BJ (cell line): ENCODE data around the gene SCAMP1. TPM values are rescaled to one million over a fixed set of nuclear protein-coding genes. Genes with fewer than 3 reads are reported as not detected.
A peak's percentile ranks its signal among the peaks of the same experiment; 100 is the strongest.

ENCODE experiments used
- CTCF ChIA-PET: fragments of 350-600 bp; formaldehyde crosslinking; extraction: SDS; loops from one replicate; lab custom pipeline; 2021; ENCODE audit warnings: antibody characterized with exemption, inconsistent platforms; lab: Yijun Ruan, JAX
- POLR2A ChIA-PET: fragments of 300-600 bp; sonication (Branson Sonifier 250); formaldehyde crosslinking; extraction: SDS; loops from one replicate; lab custom pipeline; 2021; ENCODE audit warnings: antibody characterized with exemption; lab: Charles Lee
- DNase-seq: peaks from one replicate; pipeline ENCODE4 v3.0.0-alpha.2; 2011; ENCODE audit warnings: low read depth
- H3K27me3 ChIP-seq: 2 replicates; pipeline ENCODE4 v1.6.0; 2011; ENCODE audit warnings: low read length; ENCODE audit not compliant: control insufficient read depth, insufficient read depth
- H3K36me3 ChIP-seq: 2 replicates; pipeline ENCODE4 v1.5.1; 2011; ENCODE audit warnings: low read length; ENCODE audit not compliant: control insufficient read depth, insufficient read depth
- H3K4me3 ChIP-seq: 2 replicates; pipeline ENCODE4 v1.5.1; 2011; ENCODE audit warnings: low read depth, mild to moderate bottlenecking, control low read depth, low read length
- polyA plus RNA-seq: library from polyadenylated mRNA; depleted of rRNA; stranded (reverse); fragments of >200 nt; gene quantifications from 2 replicates; pipeline ENCODE4 v1.2.3, GENCODE V29; 2011
- TF ChIP-seq, protein P1 (sequence below): IDR thresholded peaks from 2 replicates; pipeline ENCODE4 v1.5.1; 2011; ENCODE audit warnings: low read depth, mild to moderate bottlenecking, control low read depth, inconsistent platforms, low read length, moderate library complexity; ENCODE audit not compliant: insufficient read depth

Gene SCAMP1
- polyA plus RNA-seq, 1 experiment: 26.6 TPM

DNA sequence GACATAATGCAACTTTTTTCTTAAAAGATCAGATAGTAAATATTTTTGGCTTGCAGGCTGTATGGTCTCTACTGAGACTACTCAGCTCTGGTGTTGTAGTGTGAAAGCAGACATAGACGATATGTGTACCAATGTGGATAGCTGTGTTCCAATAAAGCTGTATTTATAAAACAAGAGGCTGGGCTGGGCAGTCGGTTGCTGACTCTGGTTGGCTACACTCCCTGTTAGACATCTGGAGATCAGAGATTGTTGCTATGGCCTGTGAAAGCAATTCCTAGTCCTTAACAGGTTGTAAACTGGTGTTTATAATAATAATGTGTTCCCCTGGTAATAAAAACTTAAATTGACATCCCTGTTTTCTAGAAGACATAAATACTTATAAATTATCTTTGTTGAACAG, 24.4 kb upstream of the SCAMP1 start:
- CTCF ChIA-PET: interaction anchor here (0.5 to 1.7 kb wide), 3 partner anchors 13 to 127 kb away, joined by 3 to 6 read pairs (median 4); no protein-coding TSS in a partner anchor
- Histone ChIP-seq H3K36me3 (no peaks in the 10 kb centered on the region), H3K27me3 (no peaks in the 10 kb centered on the region), H3K4me3 (no peak overlapping the region)
- peak; percentile 16 for DNase-seq
- POLR2A ChIA-PET: interaction anchor here (0.6 kb wide), 1 partner anchor 487 kb away, joined by 3 read pairs; no protein-coding TSS in a partner anchor
- TF ChIP-seq, protein P1, sequence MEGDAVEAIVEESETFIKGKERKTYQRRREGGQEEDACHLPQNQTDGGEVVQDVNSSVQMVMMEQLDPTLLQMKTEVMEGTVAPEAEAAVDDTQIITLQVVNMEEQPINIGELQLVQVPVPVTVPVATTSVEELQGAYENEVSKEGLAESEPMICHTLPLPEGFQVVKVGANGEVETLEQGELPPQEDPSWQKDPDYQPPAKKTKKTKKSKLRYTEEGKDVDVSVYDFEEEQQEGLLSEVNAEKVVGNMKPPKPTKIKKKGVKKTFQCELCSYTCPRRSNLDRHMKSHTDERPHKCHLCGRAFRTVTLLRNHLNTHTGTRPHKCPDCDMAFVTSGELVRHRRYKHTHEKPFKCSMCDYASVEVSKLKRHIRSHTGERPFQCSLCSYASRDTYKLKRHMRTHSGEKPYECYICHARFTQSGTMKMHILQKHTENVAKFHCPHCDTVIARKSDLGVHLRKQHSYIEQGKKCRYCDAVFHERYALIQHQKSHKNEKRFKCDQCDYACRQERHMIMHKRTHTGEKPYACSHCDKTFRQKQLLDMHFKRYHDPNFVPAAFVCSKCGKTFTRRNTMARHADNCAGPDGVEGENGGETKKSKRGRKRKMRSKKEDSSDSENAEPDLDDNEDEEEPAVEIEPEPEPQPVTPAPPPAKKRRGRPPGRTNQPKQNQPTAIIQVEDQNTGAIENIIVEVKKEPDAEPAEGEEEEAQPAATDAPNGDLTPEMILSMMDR: no peak

- no peaks in the 10 kb centered on the region for H3K36me3 ChIP-seq
- no peaks in the 10 kb centered on the region for H3K27me3 ChIP-seq
- TF ChIP-seq, protein P1: no peak
- no peak for DNase-seq
- ChIA-PET CTCF (interaction anchor here (0.5 to 0.8 kb wide), 2 partner anchors 22 to 127 kb away, joined by 3 to 5 read pairs; no protein-coding TSS in a partner anchor), POLR2A (no interaction called here)
- H3K4me3 ChIP-seq: no peak overlapping the region
These were observed 23.7 kb upstream of the SCAMP1 start for GRCh38 chr5:78336698-78337097.

GRCh38 chr5:78339617-78340436, 20.6 kb upstream of the SCAMP1 start:
- POLR2A ChIA-PET: no interaction called here
- H3K27me3 ChIP-seq: no peaks in the 10 kb centered on the region
- DNase-seq: no peak
- H3K36me3 ChIP-seq: no peaks in the 10 kb centered on the region
- no peak overlapping the region for H3K4me3 ChIP-seq
- TF ChIP-seq, protein P1: no peak
- CTCF ChIA-PET: no interaction called here

GRCh38 chr5:78341440-78341839, 19.0 kb upstream of the SCAMP1 start:
- no peaks in the 10 kb centered on the region for H3K27me3 ChIP-seq
- no peak overlapping the region for H3K4me3 ChIP-seq
- CTCF ChIA-PET: interaction anchor here (1.0 kb wide), 1 partner anchor 25 kb away, joined by 4 read pairs; no protein-coding TSS in a partner anchor
- POLR2A ChIA-PET: no interaction called here
- H3K36me3 ChIP-seq: no peaks in the 10 kb centered on the region
- TF ChIP-seq, protein P1: no peak
- no peak for DNase-seq

DNA sequence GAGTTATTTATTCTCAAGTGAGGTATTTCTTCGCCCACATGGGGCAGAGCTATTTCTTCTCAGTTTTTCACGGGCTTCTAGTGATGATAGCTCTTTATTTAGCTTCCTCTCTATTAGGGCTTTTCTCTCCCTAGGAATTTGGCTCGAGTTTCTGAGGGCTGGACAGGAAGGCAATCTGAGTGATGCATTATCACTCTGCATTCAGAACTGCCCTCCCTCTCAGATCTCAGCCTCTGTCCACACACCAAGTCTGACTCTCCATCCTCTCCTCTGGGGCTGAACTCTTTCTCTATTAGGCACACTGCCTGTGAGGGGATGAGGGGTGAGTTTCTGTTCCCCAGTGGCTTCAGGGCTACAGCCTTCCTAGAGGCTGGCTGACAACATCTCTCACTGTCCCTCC, 14.9 kb upstream of the SCAMP1 start:
- CTCF ChIA-PET: no interaction called here
- POLR2A ChIA-PET: no interaction called here
- Histone ChIP-seq H3K36me3 (no peaks in the 10 kb centered on the region), H3K27me3 (peaks cover 2% of the 10 kb centered on the region; the same call in 1 of the 2 replicates), H3K4me3 (no peak overlapping the region)
- TF ChIP-seq, protein P1: no peak
- no peak for DNase-seq
